ENCODE results near the gene ITPR1.

DNA sequence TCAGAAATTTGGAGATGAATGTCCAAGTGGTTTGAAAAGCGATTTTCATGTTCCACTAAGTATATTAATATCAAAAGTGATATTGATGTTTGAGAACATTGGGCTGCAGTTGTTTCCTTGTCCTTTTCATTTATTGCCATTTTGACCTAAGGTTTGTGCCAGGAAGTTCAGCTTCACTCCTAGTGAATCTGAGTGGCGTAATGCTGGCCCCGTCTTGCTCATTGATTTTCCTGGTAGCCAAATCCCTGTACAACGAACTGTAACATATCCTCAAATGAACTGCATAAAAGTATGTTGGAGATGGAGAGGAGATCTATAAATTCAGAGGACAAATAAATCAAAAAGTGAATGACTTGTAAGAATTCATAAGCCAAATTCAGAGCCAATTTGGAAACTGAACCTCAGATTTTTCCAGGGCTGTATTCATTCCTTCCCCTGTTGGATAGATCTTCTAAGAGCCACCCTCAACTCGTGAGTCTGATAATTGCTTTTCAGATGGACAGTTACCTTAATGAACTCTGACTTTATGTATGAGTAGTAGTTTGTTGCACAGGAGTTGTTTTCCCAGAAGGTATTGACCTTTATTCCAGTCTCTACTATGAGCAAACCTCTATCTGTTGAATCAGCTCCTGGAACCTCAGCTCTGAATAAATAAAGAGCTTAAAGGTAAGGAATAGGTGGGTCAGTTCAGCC, 72.8 kb downstream of the ITPR1 start:
- TF ChIP-seq EZH2phosphoT487 (IDR thresholded peaks at IDR 0.05; ENCODE audit: borderline replicate concordance, low read depth, low read length): no peak
- TF ChIP-seq, protein P1, sequence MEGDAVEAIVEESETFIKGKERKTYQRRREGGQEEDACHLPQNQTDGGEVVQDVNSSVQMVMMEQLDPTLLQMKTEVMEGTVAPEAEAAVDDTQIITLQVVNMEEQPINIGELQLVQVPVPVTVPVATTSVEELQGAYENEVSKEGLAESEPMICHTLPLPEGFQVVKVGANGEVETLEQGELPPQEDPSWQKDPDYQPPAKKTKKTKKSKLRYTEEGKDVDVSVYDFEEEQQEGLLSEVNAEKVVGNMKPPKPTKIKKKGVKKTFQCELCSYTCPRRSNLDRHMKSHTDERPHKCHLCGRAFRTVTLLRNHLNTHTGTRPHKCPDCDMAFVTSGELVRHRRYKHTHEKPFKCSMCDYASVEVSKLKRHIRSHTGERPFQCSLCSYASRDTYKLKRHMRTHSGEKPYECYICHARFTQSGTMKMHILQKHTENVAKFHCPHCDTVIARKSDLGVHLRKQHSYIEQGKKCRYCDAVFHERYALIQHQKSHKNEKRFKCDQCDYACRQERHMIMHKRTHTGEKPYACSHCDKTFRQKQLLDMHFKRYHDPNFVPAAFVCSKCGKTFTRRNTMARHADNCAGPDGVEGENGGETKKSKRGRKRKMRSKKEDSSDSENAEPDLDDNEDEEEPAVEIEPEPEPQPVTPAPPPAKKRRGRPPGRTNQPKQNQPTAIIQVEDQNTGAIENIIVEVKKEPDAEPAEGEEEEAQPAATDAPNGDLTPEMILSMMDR (conservative IDR thresholded peaks at IDR 0.05; ENCODE audit: low read length): no peak
